ENCODE data around the gene MSRB2.

MSRB2 gene

DNA sequence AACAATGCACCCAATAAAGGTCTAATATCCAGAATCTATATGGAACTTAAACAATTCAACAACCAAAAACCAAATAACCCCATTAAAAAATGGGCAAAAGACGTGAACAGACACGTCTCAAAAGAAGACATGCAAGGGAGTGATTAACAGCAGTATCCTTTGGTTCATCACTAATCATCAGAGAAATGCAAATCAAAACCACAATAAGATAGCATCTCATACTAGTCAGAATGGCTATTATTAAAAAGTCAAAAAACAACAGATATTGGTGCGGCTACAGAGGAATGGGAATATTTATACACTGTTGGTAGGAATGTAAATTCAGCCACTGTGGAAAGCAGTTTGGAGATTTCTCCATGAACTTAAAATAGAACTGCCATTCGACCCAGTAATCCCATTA is 46.6 kb downstream of the MSRB2 start:
- TF ChIP-seq SIN3A (IDR thresholded peaks at IDR 0.05; ENCODE audit: borderline replicate concordance, insufficient read depth, low read length) (no peak), TAF1 (IDR thresholded peaks at IDR 0.05; ENCODE audit: borderline replicate concordance, insufficient read depth, low read length) (no peak), FOXP2 (optimal IDR thresholded peaks at IDR 0.05; ENCODE audit: borderline replicate concordance, extremely low read depth, extremely low read length, insufficient read depth) (no peak), POLR2AphosphoS5 (IDR thresholded peaks at IDR 0.05; ENCODE audit: low read depth, low read length) (no peak)
- TF ChIP-seq, protein P1, sequence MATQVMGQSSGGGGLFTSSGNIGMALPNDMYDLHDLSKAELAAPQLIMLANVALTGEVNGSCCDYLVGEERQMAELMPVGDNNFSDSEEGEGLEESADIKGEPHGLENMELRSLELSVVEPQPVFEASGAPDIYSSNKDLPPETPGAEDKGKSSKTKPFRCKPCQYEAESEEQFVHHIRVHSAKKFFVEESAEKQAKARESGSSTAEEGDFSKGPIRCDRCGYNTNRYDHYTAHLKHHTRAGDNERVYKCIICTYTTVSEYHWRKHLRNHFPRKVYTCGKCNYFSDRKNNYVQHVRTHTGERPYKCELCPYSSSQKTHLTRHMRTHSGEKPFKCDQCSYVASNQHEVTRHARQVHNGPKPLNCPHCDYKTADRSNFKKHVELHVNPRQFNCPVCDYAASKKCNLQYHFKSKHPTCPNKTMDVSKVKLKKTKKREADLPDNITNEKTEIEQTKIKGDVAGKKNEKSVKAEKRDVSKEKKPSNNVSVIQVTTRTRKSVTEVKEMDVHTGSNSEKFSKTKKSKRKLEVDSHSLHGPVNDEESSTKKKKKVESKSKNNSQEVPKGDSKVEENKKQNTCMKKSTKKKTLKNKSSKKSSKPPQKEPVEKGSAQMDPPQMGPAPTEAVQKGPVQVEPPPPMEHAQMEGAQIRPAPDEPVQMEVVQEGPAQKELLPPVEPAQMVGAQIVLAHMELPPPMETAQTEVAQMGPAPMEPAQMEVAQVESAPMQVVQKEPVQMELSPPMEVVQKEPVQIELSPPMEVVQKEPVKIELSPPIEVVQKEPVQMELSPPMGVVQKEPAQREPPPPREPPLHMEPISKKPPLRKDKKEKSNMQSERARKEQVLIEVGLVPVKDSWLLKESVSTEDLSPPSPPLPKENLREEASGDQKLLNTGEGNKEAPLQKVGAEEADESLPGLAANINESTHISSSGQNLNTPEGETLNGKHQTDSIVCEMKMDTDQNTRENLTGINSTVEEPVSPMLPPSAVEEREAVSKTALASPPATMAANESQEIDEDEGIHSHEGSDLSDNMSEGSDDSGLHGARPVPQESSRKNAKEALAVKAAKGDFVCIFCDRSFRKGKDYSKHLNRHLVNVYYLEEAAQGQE (IDR thresholded peaks at IDR 0.05; ENCODE audit: insufficient read depth in 1 of 2, low read depth in 2 of 2, low read length in 2 of 2), result no peak

DNA sequence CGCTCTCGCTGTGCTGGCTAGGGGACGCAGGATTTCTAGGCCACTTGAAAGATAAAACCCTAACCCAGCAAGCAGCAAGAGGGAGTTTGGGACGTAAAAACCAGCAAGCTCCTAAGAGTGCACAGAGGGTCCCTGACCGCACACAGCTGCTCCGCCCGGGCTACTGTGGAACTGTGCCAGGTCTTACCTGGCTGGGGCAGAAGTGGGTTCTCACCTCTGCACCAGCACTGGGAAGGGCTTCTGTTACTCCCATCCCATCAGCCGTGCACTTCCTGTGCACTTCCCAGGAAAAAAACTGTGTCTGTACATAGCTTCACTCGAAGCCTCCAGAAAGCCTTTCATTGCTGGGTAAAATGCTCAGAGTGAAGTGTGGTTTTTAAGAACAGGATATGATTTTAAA is 50.9 kb downstream of the MSRB2 start:
- TF ChIP-seq POLR2AphosphoS5 (IDR thresholded peaks at IDR 0.05; ENCODE audit: low read depth, low read length) (no peak), SIN3A (IDR thresholded peaks at IDR 0.05; ENCODE audit: borderline replicate concordance, insufficient read depth, low read length) (no peak), TAF1 (IDR thresholded peaks at IDR 0.05; ENCODE audit: borderline replicate concordance, insufficient read depth, low read length) (no peak), FOXP2 (optimal IDR thresholded peaks at IDR 0.05; ENCODE audit: borderline replicate concordance, extremely low read depth, extremely low read length, insufficient read depth) (no peak)
- TF ChIP-seq, protein P1 (IDR thresholded peaks at IDR 0.05; ENCODE audit: insufficient read depth in 1 of 2, low read depth in 2 of 2, low read length in 2 of 2), result no peak

DNA sequence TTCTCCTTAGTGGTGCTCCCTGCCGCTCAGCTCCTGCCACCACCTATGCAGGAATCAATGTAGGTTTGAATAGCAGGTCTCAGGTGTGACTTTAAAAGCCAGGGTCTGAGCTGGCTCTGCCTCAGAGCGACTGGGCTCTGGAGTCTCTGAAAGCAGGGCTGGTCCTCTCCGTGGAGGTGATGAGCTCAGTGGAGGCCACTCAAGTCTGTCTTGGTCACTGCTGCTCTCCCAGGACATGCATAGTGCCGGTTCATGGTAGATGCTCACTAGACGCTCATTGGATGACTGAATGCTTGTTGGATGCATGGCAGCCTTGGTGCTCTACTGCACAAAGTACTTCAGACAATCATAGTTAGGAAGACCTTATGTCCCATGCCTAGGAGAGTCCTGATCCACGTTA is 51.7 kb downstream of the MSRB2 start:
- no peak for TF ChIP-seq POLR2AphosphoS5 (IDR thresholded peaks at IDR 0.05; ENCODE audit: low read depth, low read length)
- no peak for TF ChIP-seq FOXP2 (optimal IDR thresholded peaks at IDR 0.05; ENCODE audit: borderline replicate concordance, extremely low read depth, extremely low read length, insufficient read depth)
- TF ChIP-seq SIN3A (IDR thresholded peaks at IDR 0.05; ENCODE audit: borderline replicate concordance, insufficient read depth, low read length), result no peak
- no peak for TF ChIP-seq TAF1 (IDR thresholded peaks at IDR 0.05; ENCODE audit: borderline replicate concordance, insufficient read depth, low read length)
- TF ChIP-seq, protein P1 (IDR thresholded peaks at IDR 0.05; ENCODE audit: insufficient read depth in 1 of 2, low read depth in 2 of 2, low read length in 2 of 2), result no peak

DNA sequence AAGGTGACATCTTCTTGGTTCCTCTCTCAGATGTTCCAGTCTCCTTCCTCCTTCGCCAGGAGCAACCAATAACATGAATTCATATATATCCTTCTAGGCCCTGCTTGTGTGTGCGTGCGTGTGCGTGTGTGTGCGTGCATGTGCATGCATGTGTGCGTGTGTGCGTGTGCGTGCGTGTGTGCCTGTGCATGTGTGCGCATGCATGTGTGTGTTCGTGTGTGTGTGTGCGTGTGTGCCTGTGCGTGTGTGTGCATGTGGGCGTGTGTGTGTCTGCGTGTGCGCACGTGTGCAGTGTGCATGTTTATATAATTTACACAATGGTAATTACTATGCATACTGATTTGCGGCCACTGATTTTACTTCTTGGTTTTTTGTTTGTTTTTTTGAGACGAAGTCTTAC is 52.8 kb downstream of the MSRB2 start:
- TF ChIP-seq POLR2AphosphoS5 (IDR thresholded peaks at IDR 0.05; ENCODE audit: low read depth, low read length) (no peak), SIN3A (IDR thresholded peaks at IDR 0.05; ENCODE audit: borderline replicate concordance, insufficient read depth, low read length) (no peak), FOXP2 (optimal IDR thresholded peaks at IDR 0.05; ENCODE audit: borderline replicate concordance, extremely low read depth, extremely low read length, insufficient read depth) (no peak), TAF1 (IDR thresholded peaks at IDR 0.05; ENCODE audit: borderline replicate concordance, insufficient read depth, low read length) (no peak)
- TF ChIP-seq, protein P1 (IDR thresholded peaks at IDR 0.05; ENCODE audit: insufficient read depth in 1 of 2, low read depth in 2 of 2, low read length in 2 of 2), result no peak

DNA sequence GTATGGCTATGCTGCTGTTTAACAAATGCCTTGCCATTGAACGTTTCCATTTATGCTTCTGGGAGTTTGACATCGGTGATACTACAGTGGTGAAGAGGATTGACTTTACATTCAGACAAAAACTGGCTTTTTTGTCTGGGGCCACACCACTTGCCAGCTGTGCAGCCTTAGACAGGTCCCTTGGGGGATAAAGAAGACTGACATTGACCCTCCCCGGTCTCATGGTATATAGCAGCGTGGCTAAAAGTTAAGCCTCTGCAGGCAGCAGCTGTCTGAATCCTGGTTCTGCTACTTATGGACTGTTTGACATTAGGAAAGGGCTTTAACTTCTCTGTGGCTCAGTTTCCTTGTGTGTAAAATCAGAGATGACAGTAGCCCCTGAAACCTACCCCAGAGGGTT is 54.7 kb downstream of the MSRB2 start:
- TF ChIP-seq FOXP2 (optimal IDR thresholded peaks at IDR 0.05; ENCODE audit: borderline replicate concordance, extremely low read depth, extremely low read length, insufficient read depth) (no peak), TAF1 (IDR thresholded peaks at IDR 0.05; ENCODE audit: borderline replicate concordance, insufficient read depth, low read length) (no peak), SIN3A (IDR thresholded peaks at IDR 0.05; ENCODE audit: borderline replicate concordance, insufficient read depth, low read length) (no peak)
- TF ChIP-seq, protein P1 (IDR thresholded peaks at IDR 0.05; ENCODE audit: insufficient read depth in 1 of 2, low read depth in 2 of 2, low read length in 2 of 2), result no peak

Measured in PFSK-1 (cell line).